ENCODE data around the gene GLI1.
"Not testable (repeated sequence)": the region's sequence is repeated elsewhere in the genome, so short reads cannot be mapped to it uniquely, and the experiment has no call there.

The GLI1 gene

GRCh38 chr12:57459750-57460467 lies at the start of gene GLI1:
GLI1 (plus strand) TSS chr12:57459785; CDS start chr12:57463692, 3,907 bp downstream.
- Mint-ChIP-seq H3K27me3 (peaks cover 14% of the 10 kb centered on the region), H3K4me1 (peaks cover 97% of the 10 kb centered on the region), H3K9me3 (no peaks in the 10 kb centered on the region), H3K27ac (peak within 1 kb of the TSS; percentile 89 to 98), H3K4me3 (peak within 1 kb of the TSS; percentile 90 to 95)
- ATAC-seq: no peak
- no peak for DNase-seq

- Mint-ChIP-seq H3K27me3 (no peaks in the 10 kb centered on the region), H3K4me1 (peaks cover 24% of the 10 kb centered on the region), H3K27ac (no peak overlapping the region), H3K4me3 (no peak overlapping the region), H3K9me3 (no peaks in the 10 kb centered on the region)
- DNase-seq (no peak), ATAC-seq (no peak)
These were observed 49.1 kb upstream of the GLI1 start for GRCh38 chr12:57410534-57410933.

- H3K4me1 Mint-ChIP-seq: peaks cover 28% of the 10 kb centered on the region
- not testable (repeated sequence) for DNase-seq, H3K4me3 Mint-ChIP-seq, H3K27me3 Mint-ChIP-seq, H3K27ac Mint-ChIP-seq, H3K9me3 Mint-ChIP-seq, ATAC-seq
These were observed 45.4 kb upstream of the GLI1 start for GRCh38 chr12:57414160-57414559.

- Mint-ChIP-seq H3K9me3 (no peaks in the 10 kb centered on the region), H3K4me3 (no peak overlapping the region), H3K27me3 (no peaks in the 10 kb centered on the region), H3K4me1 (peaks cover 34% of the 10 kb centered on the region), H3K27ac (no peak overlapping the region)
- DNase-seq (no peak), ATAC-seq (no peak)
These were observed 44.5 kb upstream of the GLI1 start for GRCh38 chr12:57415088-57415487.

- Mint-ChIP-seq H3K4me3 (no peak overlapping the region), H3K27me3 (no peaks in the 10 kb centered on the region), H3K9me3 (no peaks in the 10 kb centered on the region), H3K27ac (peak overlapping the region in 1 of 2 donors; percentile 53), H3K4me1 (peaks cover 34% of the 10 kb centered on the region)
- ATAC-seq: no peak
- DNase-seq: no peak
These were observed 43.3 kb upstream of the GLI1 start for GRCh38 chr12:57416039-57416996.

GRCh38 chr12:57418255-57418654 lies 41.3 kb upstream of the GLI1 start:
- Mint-ChIP-seq H3K27me3 (no peaks in the 10 kb centered on the region), H3K4me3 (no peak overlapping the region), H3K4me1 (peaks cover 23% of the 10 kb centered on the region), H3K27ac (no peak overlapping the region), H3K9me3 (no peaks in the 10 kb centered on the region)
- no peak for DNase-seq
- no peak for ATAC-seq

GRCh38 chr12:57419495-57419894 lies 40.1 kb upstream of the GLI1 start:
- no peak overlapping the region for H3K4me3 Mint-ChIP-seq
- H3K9me3 Mint-ChIP-seq: no peaks in the 10 kb centered on the region
- ATAC-seq: no peak
- H3K4me1 Mint-ChIP-seq: peaks cover 26% of the 10 kb centered on the region
- no peak for DNase-seq
- no peaks in the 10 kb centered on the region for H3K27me3 Mint-ChIP-seq
- no peak overlapping the region for H3K27ac Mint-ChIP-seq

GRCh38 chr12:57420482-57420881 lies 39.1 kb upstream of the GLI1 start:
- DNase-seq (no peak), ATAC-seq (no peak)
- Mint-ChIP-seq H3K9me3 (no peaks in the 10 kb centered on the region), H3K27ac (no peak overlapping the region), H3K4me3 (no peak overlapping the region), H3K27me3 (no peaks in the 10 kb centered on the region), H3K4me1 (peaks cover 23% of the 10 kb centered on the region)

- not testable (repeated sequence) for ATAC-seq, DNase-seq, H3K9me3 Mint-ChIP-seq, H3K27ac Mint-ChIP-seq, H3K4me3 Mint-ChIP-seq, H3K27me3 Mint-ChIP-seq
- H3K4me1 Mint-ChIP-seq: peaks cover 38% of the 10 kb centered on the region
These were observed 32.6 kb upstream of the GLI1 start for GRCh38 chr12:57426948-57427347.

- Mint-ChIP-seq H3K4me3 (peak overlapping the region; percentile 80 to 88), H3K27ac (peak overlapping the region; percentile 80 to 94), H3K9me3 (no peaks in the 10 kb centered on the region), H3K4me1 (peaks cover 42% of the 10 kb centered on the region), H3K27me3 (no peaks in the 10 kb centered on the region)
- ATAC-seq (no peak), DNase-seq (no peak)
These were observed 30.6 kb upstream of the GLI1 start for GRCh38 chr12:57428965-57429364.

GRCh38 chr12:57429473-57430111 lies 30.0 kb upstream of the GLI1 start:
- Mint-ChIP-seq H3K9me3 (no peaks in the 10 kb centered on the region), H3K27ac (peak overlapping the region; percentile 97), H3K27me3 (no peaks in the 10 kb centered on the region), H3K4me3 (peak overlapping the region; percentile 80 to 88), H3K4me1 (peaks cover 39% of the 10 kb centered on the region)
- DNase-seq (no peak), ATAC-seq (no peak)

GRCh38 chr12:57430112-57430930 lies 29.3 kb upstream of the GLI1 start:
- H3K27ac Mint-ChIP-seq: peak overlapping the region; percentile 99
- H3K27me3 Mint-ChIP-seq: no peaks in the 10 kb centered on the region
- H3K4me1 Mint-ChIP-seq: peaks cover 42% of the 10 kb centered on the region
- H3K4me3 Mint-ChIP-seq: peak overlapping the region; percentile 91 to 93
- no peaks in the 10 kb centered on the region for H3K9me3 Mint-ChIP-seq
- peak in 1 of 2 donors; percentile 70 for DNase-seq
- ATAC-seq: peak; percentile 78

- Mint-ChIP-seq H3K27me3 (no peaks in the 10 kb centered on the region), H3K27ac (peak within 1 kb of the TSS; percentile 99), H3K4me1 (peaks cover 47% of the 10 kb centered on the region), H3K4me3 (peak within 1 kb of the TSS; percentile 91 to 93), H3K9me3 (no peaks in the 10 kb centered on the region)
- ATAC-seq (peak; percentile 97), DNase-seq (peak; percentile 91 to 96)
These were observed 28.5 kb upstream of the GLI1 start, which contains the start of gene R3HDM2 for GRCh38 chr12:57430931-57431566. R3HDM2 (minus strand) TSS chr12:57431043; CDS start chr12:57310428, 120,615 bp downstream.

- peaks cover 47% of the 10 kb centered on the region for H3K4me1 Mint-ChIP-seq
These were observed 27.9 kb upstream of the GLI1 start for GRCh38 chr12:57431654-57432188.

More at GRCh38 chr12:57431654-57432188, 27.9 kb upstream of the GLI1 start:
- Mint-ChIP-seq H3K9me3 (no peaks in the 10 kb centered on the region), H3K27me3 (no peaks in the 10 kb centered on the region), H3K27ac (peak overlapping the region; percentile 99), H3K4me3 (peak overlapping the region; percentile 91 to 93)
- DNase-seq (no peak), ATAC-seq (no peak)

Data from stimulated activated naive CD8-positive, alpha-beta T cell treated with anti-CD3 and anti-CD28 coated beads, Interleukin-15, amount 100 ng/mL, for 72 hours (primary cell).